ENCODE measurements around the gene LACTBL1. TPM values are rescaled to one million over a fixed set of nuclear protein-coding genes. Genes with fewer than 3 reads are reported as not detected.
A peak's percentile ranks its signal among the peaks of the same experiment; 100 is the strongest.
"Not testable (repeated sequence)": the region's sequence is repeated elsewhere in the genome, so short reads cannot be mapped to it uniquely, and the experiment has no call there.

Gene LACTBL1
- total RNA-seq, 1 experiment from 2014 or later: not detected

GRCh38 chr1:22997528-22997927 lies 24.9 kb upstream of the LACTBL1 start:
- H3K36me3 ChIP-seq (replicated peaks; ENCODE audit: control insufficient read depth, insufficient read depth, low read length); H3K4me3 ChIP-seq (ENCODE audit: insufficient read depth, low read depth, low read length); DNase-seq; H3K27me3 ChIP-seq (ENCODE audit: control insufficient read depth, insufficient read depth, low read length): not testable (repeated sequence)

GRCh38 chr1:22995774-22996173 lies 23.1 kb upstream of the LACTBL1 start:
- H3K27me3 ChIP-seq (ENCODE audit: control insufficient read depth, insufficient read depth, low read length): no peaks in the 10 kb centered on the region
- DNase-seq: no peak
- H3K4me3 ChIP-seq (ENCODE audit: insufficient read depth, low read depth, low read length): no peak overlapping the region
- no peaks in the 10 kb centered on the region for H3K36me3 ChIP-seq (replicated peaks; ENCODE audit: control insufficient read depth, insufficient read depth, low read length)

DNA sequence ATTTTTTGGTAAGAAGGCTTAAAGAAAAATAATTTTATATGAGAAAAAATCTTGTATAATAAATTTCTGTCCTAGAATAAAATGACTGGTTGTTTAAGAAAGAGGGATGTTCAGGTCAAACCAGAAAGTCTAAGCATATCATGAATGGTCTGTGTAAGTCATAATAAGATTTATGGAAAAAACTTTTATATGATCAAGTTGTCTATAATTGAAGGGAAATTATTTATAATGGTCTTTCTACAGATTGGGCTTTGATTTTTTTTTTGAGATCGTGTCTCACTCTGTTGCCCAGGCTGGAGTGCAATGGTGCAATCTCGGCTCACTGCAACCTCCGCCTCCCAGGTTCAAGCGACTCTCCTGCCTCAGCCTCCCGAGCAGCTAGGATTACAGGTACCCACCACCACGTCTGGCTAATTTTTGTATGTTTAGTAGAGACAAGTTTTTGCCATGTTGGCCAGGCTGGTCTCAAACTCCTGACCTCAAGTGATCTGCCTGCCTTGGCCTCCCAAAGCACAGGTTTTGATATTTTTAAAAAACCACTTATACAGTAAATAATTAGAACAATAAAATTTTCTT lies 20.6 kb upstream of the LACTBL1 start:
- H3K27me3 ChIP-seq (ENCODE audit: control insufficient read depth, insufficient read depth, low read length); H3K4me3 ChIP-seq (ENCODE audit: insufficient read depth, low read depth, low read length); DNase-seq; H3K36me3 ChIP-seq (replicated peaks; ENCODE audit: control insufficient read depth, insufficient read depth, low read length): not testable (repeated sequence)

GRCh38 chr1:22992384-22992783 lies 19.7 kb upstream of the LACTBL1 start:
- not testable (repeated sequence) for H3K36me3 ChIP-seq (replicated peaks; ENCODE audit: control insufficient read depth, insufficient read depth, low read length); H3K27me3 ChIP-seq (ENCODE audit: control insufficient read depth, insufficient read depth, low read length); DNase-seq; H3K4me3 ChIP-seq (ENCODE audit: insufficient read depth, low read depth, low read length)

GRCh38 chr1:22983944-22984343 lies 11.3 kb upstream of the LACTBL1 start:
- Histone ChIP-seq H3K4me3 (ENCODE audit: insufficient read depth, low read depth, low read length) (no peak overlapping the region), H3K36me3 (replicated peaks; ENCODE audit: control insufficient read depth, insufficient read depth, low read length) (no peaks in the 10 kb centered on the region), H3K27me3 (ENCODE audit: control insufficient read depth, insufficient read depth, low read length) (no peaks in the 10 kb centered on the region)
- no peak for DNase-seq

DNA sequence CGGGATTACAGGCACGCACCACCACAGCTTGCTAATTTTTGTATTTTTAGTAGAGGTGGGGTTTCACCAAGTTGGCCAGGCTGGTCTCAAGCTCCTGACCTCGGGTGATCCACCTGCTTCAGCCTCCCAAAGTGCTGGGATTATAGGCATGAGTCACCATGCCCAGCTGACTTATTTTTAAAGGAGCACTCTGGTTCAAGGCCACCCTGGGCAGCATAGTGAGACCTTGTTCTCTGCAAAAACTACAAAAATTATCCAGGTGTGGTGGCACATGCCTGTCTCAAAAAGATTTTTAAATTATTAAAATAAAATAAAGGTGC lies 7.8 kb upstream of the LACTBL1 start:
- H3K4me3 ChIP-seq (ENCODE audit: insufficient read depth, low read depth, low read length); H3K27me3 ChIP-seq (ENCODE audit: control insufficient read depth, insufficient read depth, low read length); H3K36me3 ChIP-seq (replicated peaks; ENCODE audit: control insufficient read depth, insufficient read depth, low read length); DNase-seq: not testable (repeated sequence)

DNA sequence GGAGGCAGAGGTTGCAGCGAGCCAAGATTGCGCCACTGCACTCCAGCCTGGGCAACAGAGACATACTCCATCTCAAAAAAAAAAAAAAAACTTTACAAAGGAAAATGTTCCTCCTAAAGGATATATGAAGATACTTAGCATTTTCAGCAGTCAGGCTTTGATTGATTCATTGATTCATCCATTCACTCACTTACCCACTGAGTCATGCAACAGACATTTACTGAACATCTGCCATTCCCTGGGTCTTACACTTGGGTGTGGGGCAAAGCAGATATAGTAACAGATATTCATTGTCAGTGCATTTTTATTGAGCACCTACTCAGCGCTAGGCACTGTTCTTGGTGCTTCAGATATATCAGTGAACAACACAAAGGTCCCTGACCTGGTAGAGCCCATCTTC lies 5.6 kb upstream of the LACTBL1 start:
- H3K27me3 ChIP-seq (ENCODE audit: control insufficient read depth, insufficient read depth, low read length): no peaks in the 10 kb centered on the region
- H3K36me3 ChIP-seq (replicated peaks; ENCODE audit: control insufficient read depth, insufficient read depth, low read length): no peaks in the 10 kb centered on the region
- no peak for DNase-seq
- no peak overlapping the region for H3K4me3 ChIP-seq (ENCODE audit: insufficient read depth, low read depth, low read length)

DNA sequence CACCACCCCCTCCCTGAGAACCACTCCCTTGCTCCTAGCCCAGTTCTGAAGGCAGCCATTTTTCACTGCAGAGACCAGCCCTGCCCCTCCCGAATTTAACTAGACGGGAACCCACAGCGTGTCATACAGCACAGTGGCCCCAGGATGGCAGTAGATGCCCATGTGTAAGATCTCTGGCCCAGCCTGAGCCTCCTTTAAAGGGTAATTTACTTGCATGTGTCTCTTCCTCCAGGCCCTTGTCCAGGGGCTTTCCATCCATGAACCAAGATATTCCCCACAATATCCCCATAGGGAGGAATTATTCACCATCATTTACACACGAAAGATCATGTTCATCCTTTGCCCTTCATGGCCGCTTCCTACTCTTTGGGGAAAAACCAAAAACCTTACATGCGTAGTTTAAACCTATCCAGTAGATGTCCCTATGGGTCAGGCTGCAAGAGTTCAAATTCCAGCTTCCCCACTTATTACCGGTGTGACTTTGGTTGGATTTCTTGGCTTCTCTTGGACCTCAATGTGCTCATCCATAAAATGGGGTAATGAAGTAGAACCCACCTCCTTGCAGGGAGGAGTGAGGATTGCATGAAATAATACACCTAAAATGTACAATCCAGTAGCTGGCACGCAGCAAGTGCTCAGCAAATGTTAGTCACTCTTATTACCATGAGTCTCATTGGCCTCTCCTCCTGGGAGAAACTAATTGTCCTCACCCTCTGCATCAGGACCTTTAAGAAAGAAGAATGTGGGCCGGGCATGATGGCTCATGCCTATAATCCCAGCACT lies 4.0 kb upstream of the LACTBL1 start:
- peak; percentile 82 for DNase-seq
- no peak overlapping the region for H3K4me3 ChIP-seq (ENCODE audit: insufficient read depth, low read depth, low read length)
- H3K36me3 ChIP-seq (replicated peaks; ENCODE audit: control insufficient read depth, insufficient read depth, low read length): no peaks in the 10 kb centered on the region
- H3K27me3 ChIP-seq (ENCODE audit: control insufficient read depth, insufficient read depth, low read length): no peaks in the 10 kb centered on the region

DNA sequence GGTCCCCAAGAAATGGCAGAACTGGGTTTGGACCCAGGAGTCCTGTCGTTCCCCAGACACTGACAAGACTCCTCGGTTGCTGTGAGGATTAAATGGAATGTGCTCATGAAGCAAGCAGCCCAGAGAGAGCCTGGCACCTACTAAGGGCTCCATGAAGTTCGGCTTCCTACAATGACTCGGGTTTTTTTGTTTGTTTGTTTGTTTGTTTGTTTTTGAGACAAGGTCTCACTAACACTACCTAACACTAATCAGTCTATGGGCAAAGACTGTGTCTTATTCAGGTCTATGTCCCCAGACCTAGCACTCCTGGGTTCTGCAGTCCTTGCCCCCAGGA lies 3.4 kb upstream of the LACTBL1 start:
- Histone ChIP-seq H3K36me3 (replicated peaks; ENCODE audit: control insufficient read depth, insufficient read depth, low read length) (no peaks in the 10 kb centered on the region), H3K27me3 (ENCODE audit: control insufficient read depth, insufficient read depth, low read length) (no peaks in the 10 kb centered on the region), H3K4me3 (ENCODE audit: insufficient read depth, low read depth, low read length) (no peak overlapping the region)
- no peak for DNase-seq

DNA sequence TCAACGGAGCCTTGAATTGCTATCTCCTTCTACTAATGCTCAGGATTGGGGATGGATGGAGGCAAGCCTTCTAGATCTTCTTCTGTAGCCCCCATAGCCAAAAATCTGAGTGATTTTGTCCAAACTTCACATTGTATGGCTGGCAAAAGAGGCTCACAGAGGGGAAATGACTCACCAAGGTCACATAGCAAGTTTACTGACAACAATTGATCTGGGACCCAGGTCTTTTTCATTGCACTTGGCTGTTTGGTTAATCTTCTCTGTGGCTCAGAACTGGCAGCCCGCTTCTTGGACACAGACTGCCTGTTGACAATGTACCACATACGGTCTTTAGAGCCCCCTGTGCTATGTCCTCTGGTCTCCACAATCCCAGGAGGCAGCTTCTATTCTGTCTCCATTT lies 3.0 kb upstream of the LACTBL1 start:
- Histone ChIP-seq H3K4me3 (ENCODE audit: insufficient read depth, low read depth, low read length) (no peak overlapping the region), H3K27me3 (ENCODE audit: control insufficient read depth, insufficient read depth, low read length) (no peaks in the 10 kb centered on the region), H3K36me3 (replicated peaks; ENCODE audit: control insufficient read depth, insufficient read depth, low read length) (no peaks in the 10 kb centered on the region)
- DNase-seq: no peak

- Histone ChIP-seq H3K4me3 (ENCODE audit: insufficient read depth, low read depth, low read length) (no peak overlapping the region), H3K36me3 (replicated peaks; ENCODE audit: control insufficient read depth, insufficient read depth, low read length) (no peaks in the 10 kb centered on the region), H3K27me3 (ENCODE audit: control insufficient read depth, insufficient read depth, low read length) (no peaks in the 10 kb centered on the region)
- no peak for DNase-seq
Observed at GRCh38 chr1:22971611-22972405, 858 bp downstream of the LACTBL1 start.

- Histone ChIP-seq H3K27me3 (ENCODE audit: control insufficient read depth, insufficient read depth, low read length) (no peaks in the 10 kb centered on the region), H3K36me3 (replicated peaks; ENCODE audit: control insufficient read depth, insufficient read depth, low read length) (no peaks in the 10 kb centered on the region)
- no peak for DNase-seq
Observed at GRCh38 chr1:22971161-22971560, 1.5 kb downstream of the LACTBL1 start.

GRCh38 chr1:22970096-22970495 lies 2.6 kb downstream of the LACTBL1 start:
- DNase-seq: no peak
- Histone ChIP-seq H3K4me3 (ENCODE audit: insufficient read depth, low read depth, low read length) (no peak overlapping the region), H3K36me3 (replicated peaks; ENCODE audit: control insufficient read depth, insufficient read depth, low read length) (no peaks in the 10 kb centered on the region), H3K27me3 (ENCODE audit: control insufficient read depth, insufficient read depth, low read length) (no peaks in the 10 kb centered on the region)

More at GRCh38 chr1:22971161-22971560, 1.5 kb downstream of the LACTBL1 start:
- no peak overlapping the region for H3K4me3 ChIP-seq (ENCODE audit: insufficient read depth, low read depth, low read length)

DNA sequence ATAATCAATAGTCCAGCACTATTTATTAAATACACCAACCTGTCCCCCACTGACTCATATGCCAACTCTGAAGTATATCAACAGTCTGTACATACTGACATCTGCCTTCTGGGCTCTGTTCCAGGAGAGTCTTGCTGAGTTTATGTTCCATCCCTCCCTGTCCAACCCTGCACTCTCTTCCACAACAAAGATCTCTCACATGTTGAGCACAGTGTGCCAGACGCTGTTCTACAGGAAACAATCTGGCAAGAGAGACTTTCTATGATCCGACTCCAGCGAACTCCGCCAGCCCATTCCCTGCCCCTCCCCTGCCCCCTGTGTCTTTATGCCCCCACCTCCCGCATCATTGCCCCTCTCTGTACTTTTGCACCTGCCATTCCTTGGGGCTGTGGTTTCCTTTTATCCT lies 3.4 kb downstream of the LACTBL1 start:
- Histone ChIP-seq H3K27me3 (ENCODE audit: control insufficient read depth, insufficient read depth, low read length) (no peaks in the 10 kb centered on the region), H3K4me3 (ENCODE audit: insufficient read depth, low read depth, low read length) (no peak overlapping the region), H3K36me3 (replicated peaks; ENCODE audit: control insufficient read depth, insufficient read depth, low read length) (no peaks in the 10 kb centered on the region)
- no peak for DNase-seq

- Histone ChIP-seq H3K27me3 (ENCODE audit: control insufficient read depth, insufficient read depth, low read length) (no peaks in the 10 kb centered on the region), H3K4me3 (ENCODE audit: insufficient read depth, low read depth, low read length) (no peak overlapping the region), H3K36me3 (replicated peaks; ENCODE audit: control insufficient read depth, insufficient read depth, low read length) (no peaks in the 10 kb centered on the region)
- no peak for DNase-seq
Observed at GRCh38 chr1:22967833-22968232, 4.8 kb downstream of the LACTBL1 start.
